KMS-11 (cell line): ENCODE data around the gene KRT6A.

Source experiments
- H2AFZ ChIP-seq: fragments of 200-600 bp; sonication (generic); 2 replicates; pipeline ENCODE4 v1.6.1; 2016; ENCODE audit warnings: antibody characterized with exemption, mixed run types, low read depth
- H3K27ac ChIP-seq: fragments of 200-600 bp; sonication (generic); 2 replicates; pipeline ENCODE4 v1.6.1; 2016; ENCODE audit warnings: mild to moderate bottlenecking, mixed run types
- H3K27me3 ChIP-seq: fragments of 200-600 bp; sonication (generic); 2 replicates; pipeline ENCODE4 v1.6.1; 2017; ENCODE audit warnings: mild to moderate bottlenecking, low read depth, mixed run types, moderate library complexity; ENCODE audit not compliant: insufficient read depth
- H3K36me3 ChIP-seq: fragments of 200-600 bp; sonication (generic); 2 replicates; pipeline ENCODE4 v1.6.1; 2017; ENCODE audit warnings: mild to moderate bottlenecking, mixed run types; ENCODE audit not compliant: insufficient read depth
- H3K4me1 ChIP-seq: fragments of 200-600 bp; sonication (generic); 2 replicates; pipeline ENCODE4 v1.6.1; 2016; ENCODE audit warnings: mild to moderate bottlenecking, low read depth, mixed run types; ENCODE audit not compliant: poor library complexity, severe bottlenecking
- H3K4me2 ChIP-seq: fragments of 200-600 bp; sonication (generic); 2 replicates; pipeline ENCODE4 v1.7.0; 2016; ENCODE audit warnings: mild to moderate bottlenecking, mixed run types
- H3K4me3 ChIP-seq: fragments of 200-600 bp; sonication (generic); IDR thresholded peaks from 2 replicates; pipeline ENCODE4 v1.6.1; 2017; ENCODE audit warnings: low read depth, low read length, mixed read lengths; ENCODE audit not compliant: insufficient read depth
- H3K79me2 ChIP-seq: fragments of 200-600 bp; sonication (generic); 2 replicates; pipeline ENCODE4 v1.6.1; 2016; ENCODE audit warnings: low read depth, mixed run types; ENCODE audit not compliant: insufficient read depth
- H3K9ac ChIP-seq: fragments of 200-600 bp; sonication (generic); 2 replicates; pipeline ENCODE4 v1.6.1; 2016; ENCODE audit warnings: mild to moderate bottlenecking, mixed run types
- H4K20me1 ChIP-seq: fragments of 200-600 bp; sonication (generic); 2 replicates; pipeline ENCODE4 v1.6.1; 2016; ENCODE audit warnings: mild to moderate bottlenecking, mixed run types; ENCODE audit not compliant: insufficient read depth
- CTCF ChIP-seq: fragments of 200-600 bp; sonication (generic); conservative IDR thresholded peaks from 2 replicates; pipeline ENCODE4 v1.6.1; 2017; ENCODE audit warnings: low read depth, mild to moderate bottlenecking, antibody characterized with exemption, low read length, moderate library complexity, mixed read lengths

Gene KRT6A

GRCh38 chr12:52533686-52534470, 40.8 kb upstream of the KRT6A start:
- no peaks in the 10 kb centered on the region for H3K4me1 ChIP-seq
- TF ChIP-seq CTCF: no peak
- H4K20me1 ChIP-seq: no peaks in the 10 kb centered on the region
- no peaks in the 10 kb centered on the region for H3K36me3 ChIP-seq
- H2AFZ ChIP-seq: no peak overlapping the region
- H3K27ac ChIP-seq: no peak overlapping the region
- no peaks in the 10 kb centered on the region for H3K79me2 ChIP-seq
- no peak overlapping the region for H3K4me3 ChIP-seq
- H3K27me3 ChIP-seq: peaks cover 13% of the 10 kb centered on the region
- no peak overlapping the region for H3K4me2 ChIP-seq
- H3K9ac ChIP-seq: no peak overlapping the region

GRCh38 chr12:52532636-52533035, 39.6 kb upstream of the KRT6A start:
- H3K4me3 ChIP-seq: no peak overlapping the region
- H3K9ac ChIP-seq: no peak overlapping the region
- H3K27ac ChIP-seq: no peak overlapping the region
- no peaks in the 10 kb centered on the region for H3K4me1 ChIP-seq
- no peaks in the 10 kb centered on the region for H4K20me1 ChIP-seq
- no peak for TF ChIP-seq CTCF
- H3K4me2 ChIP-seq: no peak overlapping the region
- no peak overlapping the region for H2AFZ ChIP-seq
- H3K27me3 ChIP-seq: peaks cover 13% of the 10 kb centered on the region
- no peaks in the 10 kb centered on the region for H3K36me3 ChIP-seq
- H3K79me2 ChIP-seq: no peaks in the 10 kb centered on the region

- Histone ChIP-seq H2AFZ (no peak overlapping the region), H3K4me1 (no peaks in the 10 kb centered on the region), H3K27ac (no peak overlapping the region), H3K9ac (no peak overlapping the region), H3K27me3 (peaks cover 13% of the 10 kb centered on the region), H3K4me3 (no peak overlapping the region), H3K36me3 (no peaks in the 10 kb centered on the region), H3K4me2 (no peak overlapping the region), H4K20me1 (no peaks in the 10 kb centered on the region), H3K79me2 (no peaks in the 10 kb centered on the region)
- no peak for TF ChIP-seq CTCF
These were observed 38.7 kb upstream of the KRT6A start for GRCh38 chr12:52531566-52532300.

GRCh38 chr12:52530905-52531304, 37.8 kb upstream of the KRT6A start:
- H3K9ac ChIP-seq: no peak overlapping the region
- TF ChIP-seq CTCF: no peak
- no peak overlapping the region for H2AFZ ChIP-seq
- H4K20me1 ChIP-seq: no peaks in the 10 kb centered on the region
- H3K27ac ChIP-seq: no peak overlapping the region
- no peaks in the 10 kb centered on the region for H3K36me3 ChIP-seq
- peaks cover 14% of the 10 kb centered on the region for H3K27me3 ChIP-seq
- no peaks in the 10 kb centered on the region for H3K4me1 ChIP-seq
- H3K79me2 ChIP-seq: no peaks in the 10 kb centered on the region
- no peak overlapping the region for H3K4me3 ChIP-seq
- no peak overlapping the region for H3K4me2 ChIP-seq
